PFSK-1 (cell line): Measurements from ENCODE around the gene SERPINH1.
A peak's percentile ranks its signal among the peaks of the same experiment; 100 is the strongest.

Experiments used
- FOXP2 ChIP-seq: optimal IDR thresholded peaks from 2 replicates; pipeline ENCODE3; 2011; ENCODE audit warnings: borderline replicate concordance, control low read depth, inconsistent platforms; ENCODE audit not compliant: insufficient read depth; ENCODE audit errors: extremely low read length, extremely low read depth
- POLR2AphosphoS5 ChIP-seq: IDR thresholded peaks from 2 replicates; pipeline ENCODE4 v1.6.1; 2012; ENCODE audit warnings: low read depth, mild to moderate bottlenecking, control low read depth, low read length, moderate library complexity
- REST ChIP-seq, 2 experiments: IDR thresholded peaks; 2 replicates each; pipeline versions ENCODE4 v1.6.1 to v1.8.0; 2011 to 2012; ENCODE audit warnings: low read depth in 2 of 2, low read length in 2 of 2, control low read depth in 1 of 2, inconsistent platforms in 1 of 2, mild to moderate bottlenecking in 1 of 2, moderate library complexity in 1 of 2; ENCODE audit not compliant: insufficient read depth in 1 of 2
- SIN3A ChIP-seq: IDR thresholded peaks from 2 replicates; pipeline ENCODE4 v1.6.1; 2012; ENCODE audit warnings: mild to moderate bottlenecking, low read length, moderate library complexity, borderline replicate concordance; ENCODE audit not compliant: insufficient read depth
- TAF1 ChIP-seq: IDR thresholded peaks from 2 replicates; pipeline ENCODE4 v1.6.1; 2012; ENCODE audit warnings: low read length, control low read depth, borderline replicate concordance; ENCODE audit not compliant: insufficient read depth

Gene SERPINH1

GRCh38 chr11:75572744-75573143 lies 10.7 kb downstream of the SERPINH1 start:
- TF ChIP-seq SIN3A (no peak), POLR2AphosphoS5 (0 out of 2 replicates have a peak, but pooled peaks have one; percentile 37)

- peak; percentile 39 for TF ChIP-seq POLR2AphosphoS5
- no peak for TF ChIP-seq FOXP2
These were observed 12.9 kb downstream of the SERPINH1 start for GRCh38 chr11:75574698-75575602.

- TF ChIP-seq SIN3A (no peak), POLR2AphosphoS5 (no peak), FOXP2 (no peak), REST (IDR thresholded peaks at IDR 0.05; ENCODE audit: insufficient read depth in 1 of 2, low read depth in 2 of 2, low read length in 2 of 2) (no peak), TAF1 (no peak)
These were observed 14.0 kb downstream of the SERPINH1 start for GRCh38 chr11:75576017-75576416.

GRCh38 chr11:75576499-75576918 lies 14.5 kb downstream of the SERPINH1 start:
- TF ChIP-seq TAF1 (no peak), FOXP2 (no peak), SIN3A (no peak), REST (IDR thresholded peaks at IDR 0.05; ENCODE audit: insufficient read depth in 1 of 2, low read depth in 2 of 2, low read length in 2 of 2) (no peak), POLR2AphosphoS5 (no peak)

GRCh38 chr11:75577207-75577606 lies 15.2 kb downstream of the SERPINH1 start:
- TF ChIP-seq FOXP2: no peak

GRCh38 chr11:75578977-75579376 lies 16.9 kb downstream of the SERPINH1 start:
- TF ChIP-seq TAF1 (no peak), POLR2AphosphoS5 (no peak), FOXP2 (no peak), SIN3A (no peak), REST (IDR thresholded peaks at IDR 0.05; ENCODE audit: insufficient read depth in 1 of 2, low read depth in 2 of 2, low read length in 2 of 2) (no peak)

- no peak for TF ChIP-seq REST (IDR thresholded peaks at IDR 0.05; ENCODE audit: insufficient read depth in 1 of 2, low read depth in 2 of 2, low read length in 2 of 2)
- TF ChIP-seq TAF1: no peak
- no peak for TF ChIP-seq FOXP2
- no peak for TF ChIP-seq POLR2AphosphoS5
- no peak for TF ChIP-seq SIN3A
These were observed 17.8 kb downstream of the SERPINH1 start for GRCh38 chr11:75579841-75580240.
